ENCODE results near the gene QSOX1. TPM values are rescaled to one million over a fixed set of nuclear protein-coding genes. Genes with fewer than 3 reads are reported as not detected.

The QSOX1 gene
- total and polyA plus RNA-seq, 2 donors (not counting 3 experiments of a cell fraction or from before 2014, with no cell fraction given), result 256 to 415 TPM

DNA sequence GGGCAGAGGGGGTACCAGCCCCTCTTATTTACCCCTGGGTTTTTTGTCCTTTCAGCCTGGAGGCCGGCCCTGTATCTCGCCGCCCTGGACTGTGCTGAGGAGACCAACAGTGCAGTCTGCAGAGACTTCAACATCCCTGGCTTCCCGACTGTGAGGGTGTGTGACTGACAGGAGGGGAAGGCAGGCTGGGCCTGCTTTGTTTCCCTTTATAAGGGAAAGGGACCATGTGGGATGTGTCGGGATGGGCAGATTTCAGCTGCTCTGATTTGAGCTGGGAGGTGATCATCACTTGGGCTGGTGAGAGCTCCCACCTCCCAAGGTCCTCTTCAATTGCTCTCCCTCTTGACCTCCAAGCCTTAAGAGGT, 11.7 kb downstream of the QSOX1 start:
- no peak overlapping the region for H3K4me2 ChIP-seq (ENCODE audit: insufficient read depth, low read length)
- H2AFZ ChIP-seq (ENCODE audit: low read depth, low read length), result no peak overlapping the region
- FAIRE-seq, result no peak
- no peak overlapping the region for H3K4me3 ChIP-seq (replicated peaks in 1 of 3; ENCODE audit: insufficient read depth in 1 of 3, low read depth in 1 of 3, low read length in 3 of 3)
- H3K9ac ChIP-seq (replicated peaks; ENCODE audit: extremely low read depth, insufficient read depth, low read length), result no peak overlapping the region
- peaks cover 34% of the 10 kb centered on the region for H3K79me2 ChIP-seq (ENCODE audit: control insufficient read depth, insufficient read depth, low read length)
- dilution Hi-C loops (cut with MboI; ENCODE audit: extremely low pct_ligation_motif_present, low sequenced_read_pairs), result no loop called here
- peaks cover 0 to 4% of the 10 kb centered on the region in 2 experiments for H3K36me3 ChIP-seq (ENCODE audit: control insufficient read depth in 2 of 2, extremely low read depth in 1 of 2, insufficient read depth in 2 of 2, low read length in 2 of 2)
- H3K9me3 ChIP-seq (replicated peaks; ENCODE audit: control insufficient read depth, insufficient read depth, low read length), result no peaks in the 10 kb centered on the region
- H3K9me1 ChIP-seq (replicated peaks; ENCODE audit: control insufficient read depth, extremely low read depth, insufficient read depth, low read length), result no peaks in the 10 kb centered on the region
- no peak for TF ChIP-seq POLR2AphosphoS5 (IDR thresholded peaks at IDR 0.05; ENCODE audit: insufficient read depth, low read depth, low read length)
- no peak for TF ChIP-seq EZH2 (IDR thresholded peaks at IDR 0.05; ENCODE audit: borderline replicate concordance, low read depth, low read length, severe bottlenecking)
- TF ChIP-seq GATA2 (IDR thresholded peaks at IDR 0.05; ENCODE audit: insufficient read depth, insufficient read length, low read depth, low read length), result no peak
- intact Hi-C loops (cut with micrococcal nuclease), result no loop called here
- no peaks in the 10 kb centered on the region for H3K27me3 ChIP-seq (ENCODE audit: control insufficient read depth in 2 of 2, insufficient read depth in 2 of 2, low read length in 2 of 2)
- no peak for DNase-seq (ENCODE audit: low read depth, low spot score)
- ChIA-PET CTCF (interaction anchor here (1.4 to 7.3 kb wide), 3 partner anchors 12 to 352 kb away, joined by 5 to 76 read pairs (median 15); no protein-coding TSS in a partner anchor), POLR2A (interaction anchor here (1.6 kb wide), 1 partner anchor 9 kb away, joined by 5 read pairs; no protein-coding TSS in a partner anchor)
- H3K27ac ChIP-seq (ENCODE audit: insufficient read depth, low read depth, low read length), result no peak overlapping the region
- no TSS peak for BruUV-seq (replicated peaks)
- H4K20me1 ChIP-seq (replicated peaks; ENCODE audit: control insufficient read depth, extremely low read depth, insufficient read depth, low read length), result no peaks in the 10 kb centered on the region
- no peaks in the 10 kb centered on the region for H3K4me1 ChIP-seq (ENCODE audit: control insufficient read depth, extremely low read depth, insufficient read depth, low read length)

- dilution Hi-C loops (cut with MboI; ENCODE audit: extremely low pct_ligation_motif_present, low sequenced_read_pairs), result no loop called here
These were observed 12.5 kb downstream of the QSOX1 start for GRCh38 chr1:180167021-180167701.

More at GRCh38 chr1:180167021-180167701, 12.5 kb downstream of the QSOX1 start:
- POLR2A ChIA-PET, result interaction anchor here (1.2 to 1.6 kb wide), 3 partner anchors 10 to 285 kb away, joined by 4 to 7 read pairs (median 5); partner anchors contain the start of genes QSOX1 and TOR1AIP1
- Histone ChIP-seq H3K4me2 (ENCODE audit: insufficient read depth, low read length) (no peak overlapping the region), H3K9me3 (replicated peaks; ENCODE audit: control insufficient read depth, insufficient read depth, low read length) (no peaks in the 10 kb centered on the region), H3K4me3 (replicated peaks in 1 of 3; ENCODE audit: insufficient read depth in 1 of 3, low read depth in 1 of 3, low read length in 3 of 3) (no peak overlapping the region), H3K9me1 (replicated peaks; ENCODE audit: control insufficient read depth, extremely low read depth, insufficient read depth, low read length) (no peaks in the 10 kb centered on the region), H4K20me1 (replicated peaks; ENCODE audit: control insufficient read depth, extremely low read depth, insufficient read depth, low read length) (no peaks in the 10 kb centered on the region), H3K27me3 (ENCODE audit: control insufficient read depth in 2 of 2, insufficient read depth in 2 of 2, low read length in 2 of 2) (no peaks in the 10 kb centered on the region), H3K27ac (ENCODE audit: insufficient read depth, low read depth, low read length) (no peak overlapping the region), H2AFZ (ENCODE audit: low read depth, low read length) (no peak overlapping the region), H3K4me1 (ENCODE audit: control insufficient read depth, extremely low read depth, insufficient read depth, low read length) (no peaks in the 10 kb centered on the region), H3K9ac (replicated peaks; ENCODE audit: extremely low read depth, insufficient read depth, low read length) (no peak overlapping the region), H3K36me3 (ENCODE audit: control insufficient read depth in 2 of 2, extremely low read depth in 1 of 2, insufficient read depth in 2 of 2, low read length in 2 of 2) (peaks cover 0 to 4% of the 10 kb centered on the region in 2 experiments), H3K79me2 (ENCODE audit: control insufficient read depth, insufficient read depth, low read length) (peaks cover 28% of the 10 kb centered on the region)
- intact Hi-C loops (cut with micrococcal nuclease), result no loop called here
- CTCF ChIA-PET, result interaction anchor here (0.5 to 7.3 kb wide), 8 partner anchors 12 to 1597 kb away, joined by 4 to 76 read pairs (median 14); partner anchors contain the start of genes QSOX1 and TOR1AIP1
- FAIRE-seq (no peak), DNase-seq (ENCODE audit: low read depth, low spot score) (peak; percentile 40)
- no TSS peak for BruUV-seq (replicated peaks)
- no peak for TF ChIP-seq GATA2 (IDR thresholded peaks at IDR 0.05; ENCODE audit: insufficient read depth, insufficient read length, low read depth, low read length)

Data from endothelial cell of umbilical vein (primary cell).